DND-41 (cell line): ENCODE measurements around the gene ACADL.

ENCODE experiments used
- CTCF ChIP-seq: IDR thresholded peaks from 2 replicates; pipeline ENCODE4 v1.5.1; 2012; ENCODE audit warnings: borderline replicate concordance, low read length, moderate library complexity, mild to moderate bottlenecking; ENCODE audit not compliant: poor library complexity, severe bottlenecking; ENCODE audit errors: extremely low read depth
- EZH2 ChIP-seq: IDR thresholded peaks from 3 replicates; pipeline ENCODE4 v1.6.1; 2012; ENCODE audit warnings: borderline replicate concordance, low read depth, mild to moderate bottlenecking, moderate library complexity, low read length, inconsistent platforms; ENCODE audit not compliant: severe bottlenecking

GRCh38 chr2:210230984-210231383, 5.7 kb upstream of the ACADL start:
- TF ChIP-seq CTCF (no peak), EZH2 (no peak)
